ENCODE measurements around the gene FYB1.

The FYB1 gene

GRCh38 chr5:39206630-39207321, 12.6 kb downstream of the FYB1 start:
- H3K9me3 Mint-ChIP-seq: no peaks in the 10 kb centered on the region
- no peaks in the 10 kb centered on the region for H3K27me3 Mint-ChIP-seq (ENCODE audit: low read depth)
- H3K4me3 Mint-ChIP-seq: no peak overlapping the region
- TF ChIP-seq CTCF (IDR thresholded peaks at IDR 0.05; ENCODE audit: unreplicated experiment in 3 of 3): no peak
- H3K27ac Mint-ChIP-seq: no peak overlapping the region
- H3K4me1 Mint-ChIP-seq: peaks cover 3% of the 10 kb centered on the region
- H3K36me3 Mint-ChIP-seq (ENCODE audit: low read depth): no peaks in the 10 kb centered on the region

GRCh38 chr5:39205550-39205949, 13.8 kb downstream of the FYB1 start:
- no peak overlapping the region for H3K27ac Mint-ChIP-seq
- H3K36me3 Mint-ChIP-seq (ENCODE audit: low read depth): no peaks in the 10 kb centered on the region
- peaks cover 9% of the 10 kb centered on the region for H3K4me1 Mint-ChIP-seq
- H3K27me3 Mint-ChIP-seq (ENCODE audit: low read depth): no peaks in the 10 kb centered on the region
- H3K4me3 Mint-ChIP-seq: no peak overlapping the region
- no peak for TF ChIP-seq CTCF (IDR thresholded peaks at IDR 0.05; ENCODE audit: unreplicated experiment in 3 of 3)
- H3K9me3 Mint-ChIP-seq: no peaks in the 10 kb centered on the region

GRCh38 chr5:39203951-39204350, 15.4 kb downstream of the FYB1 start:
- Mint-ChIP-seq H3K27ac (no peak overlapping the region), H3K27me3 (ENCODE audit: low read depth) (no peaks in the 10 kb centered on the region), H3K4me3 (no peak overlapping the region), H3K4me1 (peaks cover 6% of the 10 kb centered on the region), H3K36me3 (ENCODE audit: low read depth) (no peaks in the 10 kb centered on the region), H3K9me3 (no peaks in the 10 kb centered on the region)
- TF ChIP-seq CTCF (IDR thresholded peaks at IDR 0.05; ENCODE audit: unreplicated experiment in 3 of 3): no peak

GRCh38 chr5:39203275-39203922, 16.0 kb downstream of the FYB1 start:
- no peak for TF ChIP-seq CTCF (IDR thresholded peaks at IDR 0.05; ENCODE audit: unreplicated experiment in 3 of 3)
- Mint-ChIP-seq H3K36me3 (ENCODE audit: low read depth) (no peaks in the 10 kb centered on the region), H3K4me3 (no peak overlapping the region), H3K27ac (no peak overlapping the region), H3K9me3 (no peaks in the 10 kb centered on the region), H3K27me3 (ENCODE audit: low read depth) (no peaks in the 10 kb centered on the region), H3K4me1 (peaks cover 6% of the 10 kb centered on the region)

- peaks cover 10% of the 10 kb centered on the region for H3K4me1 Mint-ChIP-seq
- TF ChIP-seq CTCF (IDR thresholded peaks at IDR 0.05; ENCODE audit: unreplicated experiment in 3 of 3): no peak
- no peaks in the 10 kb centered on the region for H3K9me3 Mint-ChIP-seq
- H3K27me3 Mint-ChIP-seq (ENCODE audit: low read depth): no peaks in the 10 kb centered on the region
- no peaks in the 10 kb centered on the region for H3K36me3 Mint-ChIP-seq (ENCODE audit: low read depth)
- no peak overlapping the region for H3K27ac Mint-ChIP-seq
- H3K4me3 Mint-ChIP-seq: no peak overlapping the region
These were observed 16.6 kb downstream of the FYB1 start for GRCh38 chr5:39202597-39203274.

Data from nephron (organoid).